GM12878 (cell line): Measurements from ENCODE around the gene THEM4. TPM values are rescaled to one million over a fixed set of nuclear protein-coding genes. Genes with fewer than 3 reads are reported as not detected.

Experiments used
- ATAC-seq: fragments of 200-7000 bp; cut with Tn5 transposase; 3 replicates; pipeline ENCODE4 v1.9.1; 2020; ENCODE audit warnings: mild to moderate bottlenecking, moderate library complexity
- BruUV-seq: library from RNA; stranded (reverse); fragments of 400-500 nt; replicated peaks from 2 replicates; lab custom pipeline; 2021; lab: Mats Ljungman, UMichigan
- CTCF ChIA-PET: fragments of 300-600 bp; sonication (Branson Sonifier 250); formaldehyde crosslinking; extraction: SDS; loops from one replicate; lab custom pipeline; 2021; ENCODE audit warnings: inconsistent platforms; lab: Yijun Ruan, JAX
- POLR2A ChIA-PET: fragments of 350-600 bp; formaldehyde crosslinking; extraction: SDS; loops from one replicate; lab custom pipeline; 2021; ENCODE audit warnings: inconsistent platforms; lab: Charles Lee
- RAD21 ChIA-PET: fragments of 300-600 bp; sonication (Branson Sonifier 250); formaldehyde crosslinking; loops from one replicate; lab custom pipeline; 2023; ENCODE audit warnings: antibody characterized with exemption; ENCODE audit not compliant: unreplicated experiment; lab: Charles Lee
- SMC1A ChIA-PET: fragments of 300-600 bp; sonication (Branson Sonifier 250); formaldehyde crosslinking; loops from one replicate; lab custom pipeline; 2023; ENCODE audit not compliant: unreplicated experiment, uncharacterized antibody; lab: Charles Lee
- DNase-seq: peaks from one replicate; pipeline ENCODE4 v3.0.0-alpha.2; 2011; ENCODE audit warnings: low read depth, low spot score
- FAIRE-seq: peaks from 3 replicates; lab custom pipeline; 2011; peaks lifted over from hg19 to GRCh38; lab: Jason Lieb, UNC
- H2AFZ ChIP-seq: 2 replicates; pipeline ENCODE4 v1.6.0; 2011; ENCODE audit warnings: low read depth, low read length, control low read depth; ENCODE audit not compliant: control insufficient read depth
- H3K27ac ChIP-seq: 2 replicates; pipeline ENCODE4 v1.5.1; 2011; ENCODE audit warnings: control low read depth; ENCODE audit not compliant: control insufficient read depth, insufficient read depth
- H3K27me3 ChIP-seq, 2 experiments: replicated peaks in 1 of 2; 2 replicates each; pipeline versions ENCODE4 v1.6.0 to v1.6.1; 2011; ENCODE audit warnings: low read length in 1 of 2; ENCODE audit not compliant: control insufficient read depth in 2 of 2, insufficient read depth in 2 of 2
- H3K36me3 ChIP-seq, 2 experiments: 2 replicates each; pipeline ENCODE4 v1.5.1; 2011; ENCODE audit warnings: low read length in 1 of 2; ENCODE audit not compliant: control insufficient read depth in 2 of 2, insufficient read depth in 2 of 2
- H3K4me1 ChIP-seq: 2 replicates; pipeline ENCODE4 v1.6.1; 2011; ENCODE audit warnings: mild to moderate bottlenecking, low read length, moderate library complexity, mixed read lengths; ENCODE audit not compliant: control insufficient read depth, insufficient read depth
- H3K4me2 ChIP-seq: 2 replicates; pipeline ENCODE4 v1.6.0; 2011; ENCODE audit warnings: control low read depth; ENCODE audit not compliant: control insufficient read depth, insufficient read depth
- H3K4me3 ChIP-seq: fragments of 200-600 bp; sonication (generic); 2 replicates; pipeline ENCODE4 v1.5.1; 2016
- H3K79me2 ChIP-seq: 2 replicates; pipeline ENCODE4 v1.6.0; 2011; ENCODE audit warnings: low read length; ENCODE audit not compliant: control insufficient read depth, insufficient read depth
- H3K9ac ChIP-seq: 2 replicates; pipeline ENCODE4 v1.8.0; 2011; ENCODE audit warnings: low read length, control low read depth, mixed read lengths; ENCODE audit not compliant: control insufficient read depth, insufficient read depth
- H3K9me3 ChIP-seq: replicated peaks from 3 replicates; pipeline ENCODE4 v1.5.1; 2011; ENCODE audit warnings: mild to moderate bottlenecking, low read length; ENCODE audit not compliant: control insufficient read depth, insufficient read depth
- H4K20me1 ChIP-seq: 2 replicates; pipeline ENCODE4 v1.6.0; 2011; ENCODE audit not compliant: control insufficient read depth, insufficient read depth
- CTCF ChIP-seq, 3 experiments: IDR thresholded peaks in 2 of 3; conservative IDR thresholded peaks in 1 of 3; 2 replicates each; pipeline ENCODE4 v1.5.1; 2011; ENCODE audit warnings: low read depth in 3 of 3, low read length in 3 of 3, mild to moderate bottlenecking in 3 of 3, control low read depth in 2 of 3, moderate library complexity in 2 of 3, inconsistent platforms in 1 of 3, mixed read lengths in 1 of 3; ENCODE audit not compliant: control insufficient read depth in 2 of 3, insufficient read depth in 1 of 3; ENCODE audit errors: extremely low read depth in 1 of 3
- MAX ChIP-seq: IDR thresholded peaks from 2 replicates; pipeline ENCODE4 v1.6.1; 2012; ENCODE audit warnings: low read depth, low read length, improper control_type of control experiment
- WGBS: methylation state at CpG from one replicate; pipeline ENCODE4 v1.1.6; 2016; ENCODE audit warnings: low lambda C conversion rate; ENCODE audit not compliant: insufficient replicate concordance, insufficient coverage; ENCODE audit errors: missing lambda C conversion rate; 5-methylcytosine and 5-hydroxymethylcytosine counted together
- in situ Hi-C: fragments of 300-500 bp; cut with MboI; formaldehyde crosslinking; loops from 9 replicates; pipeline ENCODE4 v1.14.3; 2018; ENCODE audit warnings: mixed read lengths
- intact Hi-C: fragments of 100-400 bp; cut with micrococcal nuclease; formaldehyde crosslinking; loops from one replicate; pipeline ENCODE4 v1.14.2; 2022; ENCODE audit not compliant: unreplicated experiment
- polyA plus RNA-seq, 11 experiments: library from polyadenylated mRNA; depleted of rRNA in 4 of 11; unstranded in 6 of 11; stranded (reverse) in 5 of 11; fragments of >200 nt; fragmentation: Nextera tagmentation in 4 of 11; fragmentation: Illumina TruSeq in 1 of 11; extraction: Ambion mirVana in 4 of 11; extraction: Trizol in 1 of 11; gene quantifications; 1 replicate in 1 of 11; 2 replicates in 10 of 11; pipeline versions ENCODE4 v1.2.1 to v1.2.3, GENCODE V29; 2011 to 2016; ENCODE audit warnings: inconsistent platforms in 2 of 11, missing spikeins in 2 of 11, low read depth in 1 of 11
- total RNA-seq, 4 experiments: library from RNA; depleted of rRNA in 3 of 4; stranded (reverse); fragments of >200 nt in 3 of 4; fragmentation: Illumina TruSeq in 1 of 4; extraction: Trizol in 1 of 4; gene quantifications; 2 replicates each; pipeline versions ENCODE4 v1.2.1 to v1.2.3, GENCODE V29; 2013 to 2021

THEM4 gene
- total and polyA plus RNA-seq, 10 of the 15 experiments (the other 5 are each of a cell fraction or from before 2014, with no cell fraction given) = 3.4 to 30.8 (median 17.9) TPM

- H3K27me3 ChIP-seq = peaks cover 0 to 1% of the 10 kb centered on the region in 2 experiments; a peak in 1 of 4 replicates
- H3K4me1 ChIP-seq = no peaks in the 10 kb centered on the region
- RAD21 ChIA-PET = interaction anchor here (0.7 to 4.0 kb wide), 4 partner anchors 9 to 65 kb away, joined by 3 to 33 read pairs (median 5); no protein-coding TSS in a partner anchor
- no peak for FAIRE-seq
- no peak for DNase-seq
- H3K9me3 ChIP-seq = no peaks in the 10 kb centered on the region
- WGBS = 0% methylated on average over 2 of the region's 2 CpGs
- POLR2A ChIA-PET = no interaction called here
- no peak overlapping the region for H3K27ac ChIP-seq
- CTCF ChIA-PET = interaction anchor here (0.9 to 5.0 kb wide), 19 partner anchors 12 to 523 kb away, joined by 3 to 122 read pairs (median 4); no protein-coding TSS in a partner anchor
- SMC1A ChIA-PET = interaction anchor here (0.7 to 5.6 kb wide), 9 partner anchors 9 to 74 kb away, joined by 3 to 56 read pairs (median 4); no protein-coding TSS in a partner anchor
- intact Hi-C loops = no loop called here
- no peaks in the 10 kb centered on the region for H4K20me1 ChIP-seq
- in situ Hi-C loops = no loop called here
- TF ChIP-seq MAX (no peak), CTCF (IDR thresholded peaks at IDR 0.05 in 2 of 3, conservative IDR thresholded peaks at IDR 0.05 in 1 of 3; ENCODE audit: control insufficient read depth in 2 of 3, extremely low read depth in 1 of 3, insufficient read depth in 1 of 3, low read depth in 3 of 3, low read length in 3 of 3) (no peak)
- no peak overlapping the region for H3K4me3 ChIP-seq
- no peak overlapping the region for H3K9ac ChIP-seq
- BruUV-seq = no TSS peak
- ATAC-seq = no peak
- H3K79me2 ChIP-seq = no peaks in the 10 kb centered on the region
- H2AFZ ChIP-seq = no peak overlapping the region
- no peaks in the 10 kb centered on the region for H3K36me3 ChIP-seq
- no peak overlapping the region for H3K4me2 ChIP-seq
Observed at GRCh38 chr1:151935894-151936602, 26.7 kb upstream of the THEM4 start.
